NCI-H446 treated with DMSO at 0.1 percent for 48 hours (cell line): ENCODE data around the gene SLC12A2.

ENCODE experiments used
- DNase-seq: peaks from one replicate; lab custom pipeline; 2025; lab: John Stamatoyannopoulos, UW

SLC12A2 gene

GRCh38 chr5:128083033-128083810 is at the start of gene SLC12A2:
SLC12A2 (plus strand) TSS chr5:128083766; CDS start chr5:128083955, 189 bp downstream.
- DNase-seq = peak; percentile 82

DNA sequence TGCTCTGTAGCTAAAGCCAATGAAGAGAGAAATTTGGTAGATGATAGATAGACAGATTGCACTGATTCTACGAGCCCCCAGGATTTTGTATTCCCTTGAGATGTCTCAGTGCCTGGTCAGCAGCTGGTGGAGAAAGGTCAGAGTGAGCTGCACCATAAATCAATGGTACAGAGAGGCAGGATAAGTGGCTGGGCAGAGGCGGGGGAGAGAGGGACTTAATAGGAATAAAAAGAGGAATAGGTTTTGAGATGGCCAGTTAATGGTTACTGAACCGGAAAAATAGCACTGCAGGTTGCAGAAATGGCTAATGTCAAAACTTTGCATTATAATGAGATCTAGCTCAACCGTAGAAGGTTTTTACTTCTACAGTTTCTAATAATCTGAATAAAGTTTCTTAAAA is 47.9 kb upstream of the SLC12A2 start:
- no peak for DNase-seq

DNA sequence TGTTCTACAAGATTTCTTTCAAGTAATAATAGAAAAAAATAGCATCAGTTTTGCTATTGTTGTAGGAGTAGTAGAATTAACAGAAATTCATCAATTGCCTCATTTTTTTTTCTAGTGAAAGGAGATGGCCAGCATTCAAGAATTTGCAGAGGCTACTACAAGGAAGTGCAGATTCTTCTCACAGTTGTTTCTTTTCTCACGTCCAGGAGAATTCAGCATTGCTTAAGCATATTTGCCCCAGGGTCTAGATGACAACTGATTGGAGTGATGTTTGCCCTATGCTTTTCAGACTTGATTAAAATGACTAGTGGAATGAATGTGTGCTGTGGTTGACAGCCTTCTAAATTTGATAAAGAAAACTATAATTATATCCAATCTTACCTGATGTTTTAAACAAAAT is 46.6 kb upstream of the SLC12A2 start:
- DNase-seq = no peak

- no peak for DNase-seq
Observed at GRCh38 chr5:128038643-128039042, 44.9 kb upstream of the SLC12A2 start.

DNA sequence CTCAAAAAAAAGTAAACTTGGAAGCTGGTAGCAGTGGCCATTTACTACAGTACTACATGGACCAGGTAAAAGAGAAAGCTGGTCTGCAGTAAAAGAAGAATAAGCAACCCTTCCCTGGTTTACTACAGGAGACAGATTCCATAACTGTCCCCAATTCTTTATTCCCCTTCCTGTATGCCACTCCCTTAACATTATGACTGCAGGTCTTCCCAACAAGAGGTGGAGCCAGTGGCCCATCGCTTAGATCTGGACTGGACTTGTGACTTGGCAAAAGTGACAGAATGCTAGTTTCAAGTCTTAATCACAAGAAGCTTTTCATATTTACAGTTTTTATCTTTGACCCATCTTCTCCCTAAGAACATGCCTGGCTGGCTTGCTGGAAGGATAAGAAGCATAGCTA is 42.6 kb upstream of the SLC12A2 start:
- DNase-seq = no peak

DNA sequence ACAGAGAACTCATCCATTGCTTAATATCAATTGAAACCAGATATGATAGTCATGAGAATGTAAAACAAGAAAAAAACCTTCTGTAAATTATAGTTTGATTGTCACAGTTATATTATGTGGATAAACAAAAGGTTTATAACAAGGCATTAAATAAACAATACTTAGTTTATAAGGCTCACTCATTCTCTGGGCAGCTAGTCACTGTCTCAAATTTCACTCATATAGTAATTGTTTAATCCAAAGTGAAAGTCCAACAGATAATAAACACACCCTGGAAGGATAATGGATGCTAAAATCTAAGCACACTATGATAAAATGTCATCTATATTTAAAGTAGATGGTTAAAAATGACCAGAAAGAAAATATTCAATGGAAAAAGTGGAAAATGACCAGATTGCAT is 30.8 kb upstream of the SLC12A2 start:
- DNase-seq = no peak

- no peak for DNase-seq
Observed at GRCh38 chr5:128053291-128053954, 30.1 kb upstream of the SLC12A2 start.

GRCh38 chr5:128060644-128061385 is 22.8 kb upstream of the SLC12A2 start:
- DNase-seq = no peak

GRCh38 chr5:128062172-128062746 is 21.3 kb upstream of the SLC12A2 start:
- no peak for DNase-seq

DNA sequence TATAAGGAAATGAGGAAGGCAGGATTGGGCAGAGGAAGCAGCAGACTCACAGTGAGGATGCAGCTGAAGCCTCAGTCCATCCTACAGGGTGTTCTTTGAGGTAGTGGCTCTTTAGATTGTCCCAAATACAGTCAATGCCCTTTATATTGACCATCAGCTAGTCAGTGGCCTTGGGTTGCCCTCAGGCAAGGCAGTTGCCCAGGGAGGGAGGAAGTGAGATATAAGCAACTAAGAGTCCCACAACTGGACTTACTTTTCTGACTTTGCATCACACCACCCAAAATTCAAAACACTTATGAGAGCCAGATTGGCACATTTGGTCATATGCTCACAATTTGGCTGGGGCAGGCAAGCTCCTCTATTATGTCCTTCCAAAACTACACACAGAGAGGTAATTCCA is 9.4 kb upstream of the SLC12A2 start:
- no peak for DNase-seq

- no peak for DNase-seq
Observed at GRCh38 chr5:128074953-128075352, 8.6 kb upstream of the SLC12A2 start.

- DNase-seq = no peak
Observed at GRCh38 chr5:128077526-128077925, 6.0 kb upstream of the SLC12A2 start.

DNA sequence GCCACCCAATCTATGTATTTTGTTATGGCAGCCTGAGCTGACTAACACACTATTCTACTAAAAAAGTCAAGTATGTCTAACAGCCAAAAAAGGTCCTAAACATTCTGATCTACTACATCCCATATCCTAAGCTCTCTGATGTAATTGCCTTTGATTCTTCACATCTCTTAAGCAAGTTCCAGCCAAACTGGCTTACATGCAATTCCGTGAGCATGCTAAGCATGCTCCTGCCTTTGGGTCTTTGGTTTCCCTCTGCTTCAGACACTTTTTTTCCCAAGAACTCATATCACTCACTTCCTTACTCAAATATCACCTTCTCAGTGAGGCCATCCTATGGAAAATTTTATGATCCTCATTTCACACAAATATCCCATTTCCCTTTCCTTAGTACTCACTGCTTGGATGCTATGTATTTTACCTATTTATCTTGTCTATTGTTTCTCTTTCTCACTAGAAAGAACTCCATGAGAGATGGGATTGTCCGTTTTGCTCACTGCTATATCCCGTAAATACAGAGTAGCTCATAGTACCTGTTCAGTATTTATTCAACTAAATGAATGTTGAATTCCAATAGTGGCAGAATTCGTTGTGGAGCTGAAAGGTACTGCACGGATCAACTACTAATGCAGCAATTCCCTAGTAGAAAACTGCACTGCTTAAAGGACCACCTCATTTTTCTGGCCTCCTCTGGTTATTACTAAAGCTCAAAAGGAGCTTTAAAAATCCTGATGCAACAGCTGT is 2.3 kb upstream of the SLC12A2 start:
- DNase-seq = no peak

GRCh38 chr5:128082551-128083032 is 974 bp upstream of the SLC12A2 start:
- no peak for DNase-seq

- no peak for DNase-seq
Observed at GRCh38 chr5:128083811-128084227, 253 bp downstream of the SLC12A2 start.

GRCh38 chr5:128084228-128085167 is 932 bp downstream of the SLC12A2 start:
- no peak for DNase-seq

DNA sequence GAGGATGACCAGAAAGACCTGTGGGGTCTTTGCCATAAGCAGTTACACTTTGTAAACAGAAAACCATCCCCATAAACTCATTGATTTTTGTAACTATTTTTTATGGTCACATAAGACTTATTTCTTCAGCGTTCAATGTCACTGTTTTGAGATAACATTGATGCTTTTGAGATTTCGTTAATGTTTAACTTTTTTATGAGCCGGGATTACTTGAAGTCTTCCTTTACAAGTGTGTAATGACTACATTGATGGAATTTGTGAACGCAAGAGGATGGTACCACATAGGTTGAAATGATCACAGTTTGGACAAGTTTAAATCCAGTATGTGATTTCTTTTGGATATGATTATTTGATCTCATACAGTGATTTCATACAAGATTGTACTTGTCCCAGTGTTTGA is 1.8 kb downstream of the SLC12A2 start:
- DNase-seq = no peak

- DNase-seq = no peak
Observed at GRCh38 chr5:128091579-128091978, 8.0 kb downstream of the SLC12A2 start.

GRCh38 chr5:128092144-128092543 is 8.6 kb downstream of the SLC12A2 start:
- DNase-seq = no peak

- DNase-seq = no peak
Observed at GRCh38 chr5:128093368-128093767, 9.8 kb downstream of the SLC12A2 start.

DNA sequence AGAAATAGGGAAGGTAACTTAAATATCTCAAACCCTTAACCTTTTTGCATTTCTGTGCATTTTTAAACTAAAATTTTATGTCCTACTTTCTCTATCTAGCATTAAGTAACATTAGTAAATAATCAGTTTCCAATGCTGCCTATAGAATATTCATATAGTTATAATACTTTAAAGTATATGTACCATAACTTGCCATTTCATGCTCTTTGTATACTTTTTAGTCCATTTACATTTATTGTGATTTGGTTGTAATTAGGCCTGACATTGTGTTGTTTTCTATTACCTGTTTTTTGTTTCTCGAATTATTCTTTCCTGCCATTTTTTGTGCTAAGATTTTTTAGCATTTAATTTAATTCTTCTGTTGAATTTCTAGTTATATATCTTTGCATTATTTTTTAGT is 13.7 kb downstream of the SLC12A2 start:
- no peak for DNase-seq
